Uterus (tissue), 4 donors: ENCODE results near the gene INSRR. TPM values are rescaled to one million over a fixed set of nuclear protein-coding genes. Genes with fewer than 3 reads are reported as not detected.

ENCODE experiments used
- DNase-seq, 2 donors: peaks; one replicate each; pipeline ENCODE4 v3.0.0-alpha.2; 2019 to 2020
- H3K27ac ChIP-seq, 2 donors: fragments of 200-600 bp; sonication (generic); 1 replicate in 1 of 2; 2 replicates in 1 of 2; pipeline ENCODE4 v1.5.1; 2016 to 2018
- H3K27me3 ChIP-seq, 2 donors: fragments of 200-600 bp; sonication (generic); one replicate each; pipeline ENCODE4 v1.5.1; 2018 to 2019; ENCODE audit warnings: control low read depth in 1 of 2
- H3K36me3 ChIP-seq, 2 donors: fragments of 200-600 bp; sonication (generic); one replicate each; pipeline ENCODE4 v1.5.1; 2019; ENCODE audit warnings: control low read depth in 1 of 2
- H3K4me1 ChIP-seq, 2 donors: fragments of 200-600 bp; sonication (generic); one replicate each; pipeline ENCODE4 v1.5.1; 2018 to 2019; ENCODE audit warnings: control low read depth in 1 of 2
- H3K4me3 ChIP-seq, 2 donors: fragments of 200-600 bp; sonication (generic); 1 replicate in 1 of 2; 2 replicates in 1 of 2; pipeline ENCODE4 v1.5.1; 2018 to 2019; ENCODE audit warnings: mild to moderate bottlenecking in 1 of 2
- H3K9me3 ChIP-seq, 2 donors: fragments of 200-600 bp; sonication (generic); one replicate each; pipeline ENCODE4 v1.5.1; 2019; ENCODE audit warnings: control low read depth in 1 of 2
- POLR2A ChIP-seq, 2 donors: fragments of 450-650 bp; IDR thresholded peaks; one replicate each; pipeline ENCODE4 v1.6.1; 2016; ENCODE audit warnings: antibody characterized with exemption in 2 of 2, mild to moderate bottlenecking in 1 of 2, moderate library complexity in 1 of 2
- intact Hi-C: fragments of 100-400 bp; cut with DNase I; formaldehyde crosslinking; loops from one replicate; pipeline ENCODE4 v1.15.1; 2023; ENCODE audit warnings: low total_unique reads
- total RNA-seq, 4 donors: library from RNA; depleted of rRNA in 3 of 4; stranded (reverse); fragments of >200 nt in 3 of 4; gene quantifications; one replicate each; pipeline versions ENCODE4 v1.1.0 to v1.2.4, GENCODE V29; 2014 to 2023
- TF ChIP-seq, protein P1 (sequence below), 4 experiments: fragments of 200-600 bp in 2 of 4; fragments of 450-650 bp in 2 of 4; sonication (generic) in 2 of 4; IDR thresholded peaks; one replicate each; pipeline ENCODE4 v1.5.1; 2016 to 2019; ENCODE audit warnings: antibody characterized with exemption in 4 of 4, mild to moderate bottlenecking in 2 of 4, moderate library complexity in 1 of 4
- donor health status: DM: yes; HTN: yes; CAD: no.

The INSRR gene
- total RNA-seq, 4 donors from 2014 or later, result 1.2 TPM; not detected in 3

DNA sequence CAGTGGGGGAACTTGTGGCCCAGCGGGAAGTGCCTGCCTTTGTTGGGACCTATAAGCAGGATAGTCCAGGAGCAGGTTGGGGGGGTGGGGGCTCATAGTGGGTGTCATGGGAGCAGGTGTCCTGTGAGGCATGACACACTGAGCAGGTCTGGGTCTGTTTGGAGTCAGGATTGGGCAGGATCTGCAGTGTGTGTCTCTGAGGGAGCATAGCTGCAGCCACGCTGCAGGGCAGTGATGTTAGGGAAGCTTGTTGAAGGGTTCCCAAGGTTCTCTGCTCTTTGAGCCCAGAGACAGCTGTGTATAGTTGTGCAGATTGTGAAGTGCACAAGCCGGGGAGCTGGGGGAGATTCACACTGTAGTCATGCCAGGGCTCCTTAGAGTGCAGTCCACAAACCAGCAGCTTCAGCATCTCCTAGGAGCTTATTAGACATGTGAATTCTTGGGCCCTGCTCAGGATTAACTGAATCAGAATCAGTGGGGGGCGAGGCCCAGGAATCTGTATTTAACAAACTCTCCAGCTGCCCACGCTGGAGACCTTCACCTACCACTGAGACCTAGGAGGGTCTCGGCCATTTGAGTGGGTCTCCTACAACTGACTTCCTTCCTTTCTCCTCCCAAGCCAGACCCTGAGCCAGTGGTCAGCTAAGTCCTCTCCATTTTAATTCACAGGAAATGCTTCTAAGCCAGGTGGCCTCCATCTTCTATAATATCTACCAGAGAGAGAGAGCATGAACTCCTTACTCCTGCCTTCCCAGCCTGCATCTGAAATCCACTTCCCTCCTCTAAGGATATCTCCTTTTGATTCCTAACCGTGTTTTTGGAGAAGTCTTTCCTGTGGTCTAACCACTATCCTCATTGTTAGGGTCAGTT, 11.1 kb downstream of the INSRR start:
- intact Hi-C loops, result no loop called here
- Histone ChIP-seq H3K4me3 (no peak overlapping the region), H3K4me1 (no peaks in the 10 kb centered on the region), H3K27ac (no peak overlapping the region), H3K9me3 (no peaks in the 10 kb centered on the region), H3K36me3 (no peaks in the 10 kb centered on the region), H3K27me3 (peaks cover 4 to 8% of the 10 kb centered on the region in 2 donors)
- DNase-seq, result no peak
- TF ChIP-seq, protein P1, sequence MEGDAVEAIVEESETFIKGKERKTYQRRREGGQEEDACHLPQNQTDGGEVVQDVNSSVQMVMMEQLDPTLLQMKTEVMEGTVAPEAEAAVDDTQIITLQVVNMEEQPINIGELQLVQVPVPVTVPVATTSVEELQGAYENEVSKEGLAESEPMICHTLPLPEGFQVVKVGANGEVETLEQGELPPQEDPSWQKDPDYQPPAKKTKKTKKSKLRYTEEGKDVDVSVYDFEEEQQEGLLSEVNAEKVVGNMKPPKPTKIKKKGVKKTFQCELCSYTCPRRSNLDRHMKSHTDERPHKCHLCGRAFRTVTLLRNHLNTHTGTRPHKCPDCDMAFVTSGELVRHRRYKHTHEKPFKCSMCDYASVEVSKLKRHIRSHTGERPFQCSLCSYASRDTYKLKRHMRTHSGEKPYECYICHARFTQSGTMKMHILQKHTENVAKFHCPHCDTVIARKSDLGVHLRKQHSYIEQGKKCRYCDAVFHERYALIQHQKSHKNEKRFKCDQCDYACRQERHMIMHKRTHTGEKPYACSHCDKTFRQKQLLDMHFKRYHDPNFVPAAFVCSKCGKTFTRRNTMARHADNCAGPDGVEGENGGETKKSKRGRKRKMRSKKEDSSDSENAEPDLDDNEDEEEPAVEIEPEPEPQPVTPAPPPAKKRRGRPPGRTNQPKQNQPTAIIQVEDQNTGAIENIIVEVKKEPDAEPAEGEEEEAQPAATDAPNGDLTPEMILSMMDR (IDR thresholded peaks at IDR 0.05), result no peak
- no peak for TF ChIP-seq POLR2A (IDR thresholded peaks at IDR 0.05)

DNA sequence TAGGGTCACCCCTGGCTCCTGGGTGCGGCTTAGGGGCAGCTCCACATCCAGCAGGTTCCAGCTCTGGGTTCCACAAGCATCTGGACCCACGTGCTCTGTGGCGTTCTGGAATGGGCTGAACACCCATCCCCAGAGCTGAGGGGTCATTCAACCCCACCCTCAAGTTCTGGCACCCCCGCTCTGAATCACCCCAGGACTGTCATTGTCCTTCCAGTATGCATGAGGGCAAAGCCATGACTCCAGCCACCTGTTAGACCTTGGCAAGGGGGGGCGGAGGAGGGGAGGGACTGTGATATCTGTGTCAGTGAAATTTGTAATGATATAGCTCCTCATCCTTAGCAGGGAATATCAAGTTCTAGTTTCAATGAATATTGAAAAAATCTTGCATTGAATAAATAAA, 12.3 kb downstream of the INSRR start:
- no peaks in the 10 kb centered on the region for H3K4me1 ChIP-seq
- TF ChIP-seq, protein P1 (IDR thresholded peaks at IDR 0.05), result no peak
- TF ChIP-seq POLR2A (IDR thresholded peaks at IDR 0.05), result no peak
- H3K27me3 ChIP-seq, result peaks cover 4 to 8% of the 10 kb centered on the region in 2 donors
- no peak overlapping the region for H3K27ac ChIP-seq
- H3K36me3 ChIP-seq, result no peaks in the 10 kb centered on the region
- H3K9me3 ChIP-seq, result no peaks in the 10 kb centered on the region
- intact Hi-C loops, result no loop called here
- no peak overlapping the region for H3K4me3 ChIP-seq
- DNase-seq, result no peak

DNA sequence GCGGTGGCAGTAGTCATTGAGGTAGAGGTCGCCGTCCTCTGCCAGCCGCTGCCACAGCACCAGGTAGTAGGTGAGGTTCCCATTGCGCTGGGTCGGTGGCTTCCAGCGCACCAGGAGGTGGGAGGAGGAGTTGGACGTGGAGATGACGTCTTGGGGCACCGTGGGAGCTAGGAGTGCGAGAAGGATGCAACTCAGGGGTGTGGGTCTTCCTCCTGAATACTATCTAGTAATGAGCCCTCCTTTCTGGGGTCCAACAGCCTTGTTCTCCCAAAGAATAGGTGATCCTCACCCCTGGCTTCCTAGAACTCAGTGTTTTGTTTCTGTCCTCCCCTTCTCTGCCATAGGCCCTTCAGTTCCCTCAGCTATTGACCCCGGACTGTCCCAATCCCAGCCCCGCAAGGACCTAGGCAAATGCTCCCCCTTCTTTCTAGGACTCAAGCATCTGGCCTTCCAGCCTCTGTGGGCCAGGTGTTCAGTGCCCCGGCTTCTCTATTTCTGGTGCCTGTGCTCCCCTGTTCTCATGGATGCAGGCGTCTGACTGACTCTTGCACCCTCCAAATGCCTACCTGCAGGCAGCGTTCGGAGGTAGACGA, 12.9 kb downstream of the INSRR start:
- no peak for TF ChIP-seq POLR2A (IDR thresholded peaks at IDR 0.05)
- TF ChIP-seq, protein P1 (IDR thresholded peaks at IDR 0.05), result no peak
- no peak overlapping the region for H3K4me3 ChIP-seq
- DNase-seq, result no peak
- H3K27me3 ChIP-seq, result peaks cover 4 to 8% of the 10 kb centered on the region in 2 donors
- no peaks in the 10 kb centered on the region for H3K9me3 ChIP-seq
- no peak overlapping the region for H3K27ac ChIP-seq
- intact Hi-C loops, result no loop called here
- no peaks in the 10 kb centered on the region for H3K4me1 ChIP-seq
- H3K36me3 ChIP-seq, result no peaks in the 10 kb centered on the region

DNA sequence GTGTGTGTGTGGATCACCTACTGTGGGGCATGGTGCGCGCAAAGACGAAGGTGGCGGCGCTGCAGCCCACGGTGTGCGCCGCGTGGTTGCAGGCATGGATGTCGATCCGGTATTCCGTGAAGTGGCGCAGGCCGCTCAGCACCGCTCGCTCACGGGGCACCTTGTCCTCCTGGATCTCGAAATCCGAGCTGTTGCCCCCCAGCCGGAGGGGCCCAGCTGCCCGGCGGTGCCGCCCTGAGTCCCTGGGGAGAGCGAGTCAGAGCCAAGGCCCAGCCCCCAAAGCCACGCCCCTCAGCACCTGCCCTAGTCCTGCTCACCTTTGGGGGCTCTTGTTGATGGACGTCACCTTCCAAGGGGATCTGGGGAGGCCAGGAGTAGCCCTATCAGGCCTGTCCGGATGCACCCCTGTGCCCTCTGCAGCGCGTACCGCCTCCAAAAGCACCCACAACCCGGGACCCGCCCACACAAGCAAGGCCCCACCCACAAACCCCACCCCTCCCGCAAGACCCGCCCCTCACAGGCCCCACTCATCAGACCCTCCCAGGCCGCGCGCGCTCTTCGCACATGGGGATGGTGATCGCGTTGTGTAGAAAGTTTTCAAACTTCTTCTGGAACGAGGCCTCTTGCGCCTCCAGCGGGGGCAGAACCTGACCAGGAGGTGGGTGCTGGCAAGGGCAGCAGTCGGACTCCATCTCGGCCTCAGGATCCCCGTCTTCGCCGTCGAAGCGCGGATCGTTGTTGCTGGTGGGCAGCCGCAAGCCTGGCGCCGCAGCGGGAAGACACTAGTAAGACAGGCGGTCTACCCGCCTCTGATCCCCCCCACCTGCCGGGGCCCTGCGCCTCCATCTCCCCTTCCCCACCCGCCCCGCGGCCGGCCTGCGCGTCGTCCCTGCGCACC, 13.6 kb downstream of the INSRR start:
- Histone ChIP-seq H3K4me3 (no peak overlapping the region), H3K4me1 (no peaks in the 10 kb centered on the region), H3K27ac (no peak overlapping the region), H3K27me3 (peaks cover 4 to 8% of the 10 kb centered on the region in 2 donors), H3K36me3 (no peaks in the 10 kb centered on the region), H3K9me3 (no peaks in the 10 kb centered on the region)
- TF ChIP-seq, protein P1 (IDR thresholded peaks at IDR 0.05), result no peak
- no peak for TF ChIP-seq POLR2A (IDR thresholded peaks at IDR 0.05)
- intact Hi-C loops, result no loop called here
- no peak for DNase-seq
